Effector CD8-positive, alpha-beta T cell (primary cell): ENCODE results near the gene TOM1.
"Not testable (repeated sequence)": the region's sequence is repeated elsewhere in the genome, so short reads cannot be mapped to it uniquely, and the experiment has no call there.

Source experiments
- DNase-seq: peaks from one replicate; lab custom pipeline; 2025; lab: John Stamatoyannopoulos, UW

The TOM1 gene

DNA sequence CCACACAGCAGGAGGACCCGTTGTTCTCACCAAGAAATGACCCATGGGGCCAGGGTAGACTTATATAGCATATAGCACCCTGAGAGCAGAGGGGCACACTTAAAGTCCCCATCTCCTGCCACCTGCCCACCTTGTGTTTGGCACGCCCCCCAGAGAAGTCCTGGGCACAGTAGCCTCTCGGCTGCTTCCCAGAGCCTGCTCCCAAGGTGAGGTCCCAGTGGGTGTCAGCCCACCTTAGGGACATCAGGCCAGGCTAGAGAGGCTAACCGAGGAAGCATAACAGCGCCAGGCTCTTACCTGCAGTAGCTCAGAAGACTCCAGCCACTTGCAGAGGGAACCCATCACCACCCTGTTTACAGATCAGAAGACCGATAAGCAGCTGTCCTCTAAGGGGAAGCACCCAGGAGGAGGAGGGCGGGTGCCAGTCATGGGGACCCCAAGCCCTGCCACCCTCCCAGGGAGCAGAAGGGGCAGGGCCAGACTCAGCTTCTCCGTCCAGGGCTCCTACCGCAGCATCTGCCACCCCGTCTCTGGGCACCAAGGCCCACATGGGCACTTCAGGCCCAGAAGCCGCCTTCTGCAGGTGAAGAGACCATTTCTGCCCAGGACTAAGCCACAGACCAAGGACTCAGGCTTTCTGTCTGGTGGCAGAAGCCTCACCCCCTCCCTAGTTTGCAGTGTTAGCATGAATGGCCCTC is 46.3 kb downstream of the TOM1 start:
- no peak for DNase-seq

DNA sequence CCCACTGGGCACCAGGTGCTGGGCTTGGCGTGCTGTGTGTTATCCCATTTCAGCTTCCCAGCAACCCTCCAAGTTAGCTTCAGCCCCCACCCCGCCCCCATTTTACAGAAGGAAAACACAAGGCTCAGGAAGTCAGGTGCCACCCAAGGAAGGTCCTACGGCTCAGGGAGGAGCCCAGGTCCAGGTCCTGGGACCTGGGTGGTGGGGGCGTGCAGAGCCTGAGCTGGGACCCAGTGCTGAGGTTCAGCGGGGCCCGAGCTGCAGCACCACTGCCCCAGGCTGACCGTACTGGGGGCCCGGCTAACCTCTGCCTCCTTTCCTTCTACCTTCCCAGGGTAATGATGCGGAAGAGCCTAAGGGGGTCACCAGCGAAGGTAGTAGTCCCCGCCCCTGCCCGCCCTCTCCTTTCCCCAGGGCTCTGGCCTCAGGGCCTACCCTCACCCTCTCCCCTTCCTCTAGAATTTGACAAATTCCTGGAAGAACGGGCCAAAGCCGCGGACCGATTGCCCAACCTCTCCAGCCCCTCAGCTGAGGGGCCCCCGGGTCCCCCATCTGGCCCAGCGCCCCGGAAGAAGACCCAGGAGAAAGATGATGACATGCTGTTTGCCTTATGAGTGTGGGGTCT is 47.0 kb downstream of the TOM1 start:
- DNase-seq, result no peak

DNA sequence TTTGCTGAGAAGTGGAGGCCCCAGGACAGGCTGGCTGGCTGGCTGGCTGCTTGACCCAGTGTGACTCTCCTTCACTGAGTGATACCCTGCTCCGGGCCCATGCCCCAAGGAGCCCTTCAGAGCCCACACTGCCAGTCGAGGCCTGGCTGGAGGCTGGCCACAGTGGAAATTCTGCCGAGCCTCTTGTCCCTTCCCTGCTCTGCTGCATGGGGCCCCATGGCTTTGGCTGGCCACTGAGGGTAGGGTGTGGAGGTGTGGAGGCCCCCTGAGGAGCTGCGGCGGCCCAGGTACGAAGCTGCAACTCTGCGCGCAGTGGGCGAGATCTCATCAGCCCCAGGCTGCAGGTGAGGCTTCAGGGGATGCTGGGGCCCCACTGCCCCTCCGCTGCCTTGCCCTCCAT is 47.8 kb downstream of the TOM1 start:
- no peak for DNase-seq

GRCh38 chr22:35348026-35348590 is 48.4 kb downstream of the TOM1 start:
- DNase-seq, result no peak

- no peak for DNase-seq
These were observed 49.0 kb downstream of the TOM1 start for GRCh38 chr22:35348703-35349102.

- no peak for DNase-seq
These were observed 49.6 kb downstream of the TOM1 start for GRCh38 chr22:35349368-35349703.

DNA sequence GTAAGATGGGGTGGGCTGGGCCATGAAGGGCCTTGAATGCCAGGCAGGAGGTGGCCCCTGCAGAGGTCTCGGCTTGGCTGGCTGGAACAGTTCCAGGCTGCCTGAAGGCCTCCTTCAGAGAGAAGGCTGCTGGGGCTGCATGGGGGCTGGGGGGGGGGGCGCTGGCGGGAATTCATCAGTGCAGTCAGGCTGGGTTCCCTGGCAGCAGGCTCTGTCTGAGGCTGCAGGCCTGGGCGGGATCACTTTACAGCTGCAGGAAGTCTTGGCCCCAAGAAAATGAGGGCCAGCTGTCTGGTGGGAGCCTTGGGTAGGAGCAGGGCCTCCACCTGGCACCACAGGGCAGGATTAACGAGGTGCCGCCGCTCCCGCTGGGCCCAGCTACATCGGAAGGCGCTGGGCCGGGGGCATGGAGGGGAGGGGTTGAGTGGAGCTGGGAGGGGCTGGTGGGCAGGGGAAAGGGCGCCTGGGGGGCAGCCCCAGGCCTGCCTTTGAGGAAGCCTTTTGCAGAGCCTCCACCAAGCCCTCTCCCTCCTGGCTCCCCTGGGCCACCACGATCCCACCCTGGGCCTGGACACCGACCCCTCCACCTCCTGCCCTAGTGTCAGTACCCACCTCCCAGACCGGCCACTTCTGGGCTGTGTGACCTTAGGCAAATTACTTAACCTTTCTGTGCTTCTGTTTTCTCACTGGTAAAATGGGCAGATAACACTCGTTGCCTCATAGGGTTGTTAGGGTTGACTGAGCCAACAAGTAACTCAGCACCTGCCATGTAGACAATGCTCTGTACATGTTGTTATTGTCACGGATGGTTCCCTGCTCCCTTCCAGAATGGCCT is 50.2 kb downstream of the TOM1 start:
- DNase-seq, result no peak

DNA sequence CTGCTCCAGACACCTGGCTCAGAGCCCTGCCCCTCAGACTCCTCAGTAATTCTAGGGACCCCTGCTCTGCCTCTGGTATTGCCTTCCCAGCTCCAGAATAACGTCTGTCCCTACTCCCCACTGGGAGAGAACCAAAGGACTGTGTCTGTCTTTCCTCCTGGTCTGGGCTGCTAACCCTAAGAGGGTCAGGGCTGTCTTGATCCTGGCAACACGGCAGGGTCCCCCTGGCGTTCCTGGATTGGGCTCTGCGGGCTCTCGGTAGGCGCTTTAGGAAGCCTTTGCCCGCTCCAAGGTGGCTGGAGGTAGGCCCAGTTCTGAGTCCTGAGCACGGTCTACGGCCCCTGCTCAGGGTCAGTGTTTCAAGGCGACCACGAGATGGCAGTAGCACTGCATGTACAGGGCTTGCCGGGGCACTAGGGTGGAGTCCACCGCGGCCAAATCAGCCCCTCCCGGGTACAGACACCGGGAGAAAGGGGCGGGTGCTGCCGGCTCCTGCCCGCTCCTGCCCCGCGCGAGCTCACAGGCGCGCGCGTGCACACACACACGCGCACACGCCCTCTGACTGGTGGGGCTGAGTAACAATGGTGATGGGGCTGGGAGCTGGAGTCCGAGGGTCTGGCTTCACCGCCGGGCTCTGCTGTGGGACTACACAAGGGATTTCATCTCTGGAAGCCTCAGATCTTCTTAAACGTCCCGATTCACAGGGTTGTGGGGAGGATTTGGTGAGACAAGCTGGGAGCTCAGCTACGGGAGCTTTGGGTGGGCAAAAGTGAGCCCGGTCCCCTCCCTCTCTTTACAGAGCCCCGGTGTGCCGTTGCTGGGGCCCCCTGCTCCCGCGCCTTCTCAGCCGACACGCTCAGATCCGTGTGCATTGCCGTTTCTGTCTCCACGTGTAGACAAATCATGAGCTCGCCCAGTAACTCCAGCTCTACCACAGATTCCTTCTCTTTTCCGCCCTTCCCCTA is 51.1 kb downstream of the TOM1 start:
- DNase-seq, result peak; percentile 68

DNA sequence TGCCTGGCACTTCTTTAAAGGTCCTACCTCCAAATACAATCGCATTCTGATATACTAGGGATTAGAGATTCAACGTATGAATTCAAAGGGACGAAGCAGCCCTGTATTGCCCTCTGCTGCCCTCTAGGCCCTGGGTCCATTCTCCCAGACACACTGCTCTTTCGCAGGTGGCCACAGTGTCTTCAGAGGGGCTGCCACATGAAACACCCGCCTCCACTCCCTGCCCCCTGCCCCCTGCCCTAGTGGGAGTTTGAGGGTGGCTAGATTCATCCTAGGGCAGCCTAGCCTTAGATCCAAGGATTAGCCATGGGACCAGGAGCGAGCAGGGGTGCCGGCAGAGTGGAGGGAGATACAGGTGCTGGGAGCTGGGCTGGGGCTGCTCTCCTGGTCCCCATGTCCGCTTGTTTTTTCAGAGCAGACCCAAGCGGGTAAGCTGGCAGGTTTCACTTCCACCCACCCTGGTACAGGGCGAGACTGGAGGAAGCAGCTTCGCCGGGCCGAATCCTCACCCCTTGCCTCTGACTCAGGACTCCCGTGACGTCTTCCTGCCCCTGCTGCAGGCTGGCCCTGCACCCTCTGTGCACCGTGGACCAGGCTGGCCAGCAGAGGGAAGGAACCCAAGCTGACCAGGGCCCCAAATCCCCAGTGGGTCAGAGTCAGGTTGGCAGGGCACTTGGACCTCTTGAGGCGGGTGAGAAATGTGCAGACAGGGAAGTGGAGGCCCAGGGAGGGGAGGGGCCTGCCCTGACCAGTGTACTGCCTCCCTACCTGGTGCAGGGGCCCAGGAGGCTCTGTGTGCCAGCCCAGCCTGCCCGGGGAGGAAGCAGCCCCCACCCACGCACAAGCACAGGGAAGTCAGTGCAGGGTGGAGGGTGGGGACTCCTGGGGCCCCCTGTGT is 52.8 kb downstream of the TOM1 start:
- no peak for DNase-seq

- DNase-seq, result no peak
These were observed 53.6 kb downstream of the TOM1 start for GRCh38 chr22:35353318-35353717.

DNA sequence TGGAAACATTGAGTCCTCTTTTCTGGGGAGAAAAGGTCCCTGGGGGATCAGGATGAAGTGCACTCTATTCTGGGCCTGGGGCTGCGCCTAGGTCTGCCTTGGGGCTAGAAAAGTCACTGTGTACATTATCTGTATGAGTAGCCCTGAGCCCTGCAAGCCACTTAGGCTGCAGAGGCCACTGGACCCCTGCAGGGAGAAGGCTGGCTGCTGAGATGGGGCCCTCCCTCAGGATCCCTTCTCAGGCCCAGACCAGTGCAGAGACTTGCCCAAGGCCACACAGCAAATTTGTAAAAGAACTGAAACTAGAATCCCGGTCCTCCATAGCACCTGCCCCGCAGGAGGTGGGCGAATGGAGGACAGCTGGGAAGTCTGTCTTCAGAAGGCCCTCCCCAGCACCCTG is 54.4 kb downstream of the TOM1 start:
- no peak for DNase-seq

GRCh38 chr22:35357883-35358621 is 58.4 kb downstream of the TOM1 start:
- DNase-seq, result no peak

DNA sequence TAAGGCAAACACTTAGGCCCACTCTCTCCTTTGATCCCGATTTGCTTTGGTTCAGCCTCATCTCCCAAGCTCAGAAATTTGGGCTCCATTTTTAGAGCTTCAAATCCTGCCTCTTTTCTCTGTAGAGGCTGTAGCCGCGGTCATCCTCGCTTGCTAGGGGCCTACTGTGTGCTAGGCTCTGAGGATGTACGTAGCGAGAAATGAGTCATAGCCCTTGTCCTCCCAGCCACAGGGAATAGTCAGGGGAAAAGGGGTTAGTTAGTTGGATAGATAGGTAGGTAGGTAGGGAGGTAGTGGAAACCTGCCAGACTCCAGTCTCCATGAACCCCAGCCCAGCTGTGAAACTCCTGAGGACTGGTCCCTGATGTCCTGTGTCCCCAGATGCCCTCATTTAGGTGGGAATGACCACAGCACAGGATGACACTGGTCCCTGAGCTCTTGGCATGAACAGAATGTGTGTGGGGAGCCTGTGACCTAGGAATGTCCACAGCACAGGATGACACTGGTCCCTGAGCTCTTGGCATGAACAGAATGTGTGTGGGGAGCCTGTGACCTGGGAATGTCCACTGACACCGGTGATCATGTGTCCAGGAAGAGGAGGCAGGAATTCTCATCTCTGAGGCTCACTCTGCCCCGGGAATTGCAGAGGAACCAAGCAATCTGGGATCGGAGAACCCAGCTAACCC is 59.8 kb downstream of the TOM1 start:
- DNase-seq, result no peak

- no peak for DNase-seq
These were observed 61.4 kb downstream of the TOM1 start for GRCh38 chr22:35361001-35361558.

- no peak for DNase-seq
These were observed 63.9 kb downstream of the TOM1 start for GRCh38 chr22:35363566-35364086.

- DNase-seq, result not testable (repeated sequence)
These were observed 64.5 kb downstream of the TOM1 start for GRCh38 chr22:35364230-35364629.

DNA sequence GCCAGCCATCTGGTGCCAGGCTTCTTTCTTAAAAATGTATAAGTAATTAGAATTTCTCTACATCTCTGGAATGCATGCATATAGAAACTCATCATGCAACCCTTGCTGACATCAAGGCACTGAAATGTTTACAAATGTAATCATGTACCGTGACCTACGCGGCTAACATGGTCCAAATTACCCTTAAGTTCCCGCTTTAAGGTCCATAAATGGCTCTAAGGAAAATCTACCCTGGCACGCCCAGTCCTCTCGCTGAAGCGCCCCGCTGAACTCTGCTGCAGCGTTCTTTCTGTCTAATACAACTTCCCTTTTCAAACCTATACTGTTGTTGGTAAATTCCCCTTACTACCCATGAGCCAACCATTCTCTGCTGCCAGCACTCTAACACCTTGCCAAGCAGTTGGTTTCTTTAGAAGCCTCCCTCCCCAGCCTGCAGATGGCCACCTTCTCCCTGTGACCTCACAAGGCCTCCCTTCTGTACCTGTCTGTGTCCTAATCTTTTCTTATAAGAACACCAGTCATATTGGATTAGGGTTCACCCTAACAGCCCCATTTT is 67.7 kb downstream of the TOM1 start:
- no peak for DNase-seq

- DNase-seq, result no peak
These were observed 68.7 kb downstream of the TOM1 start for GRCh38 chr22:35368386-35368785.
